ENCODE measurements around the gene LUM. TPM values are rescaled to one million over a fixed set of nuclear protein-coding genes. Genes with fewer than 3 reads are reported as not detected.
A peak's percentile ranks its signal among the peaks of the same experiment; 100 is the strongest.

LUM gene
- total RNA-seq, 1 experiment from 2014 or later: not detected

DNA sequence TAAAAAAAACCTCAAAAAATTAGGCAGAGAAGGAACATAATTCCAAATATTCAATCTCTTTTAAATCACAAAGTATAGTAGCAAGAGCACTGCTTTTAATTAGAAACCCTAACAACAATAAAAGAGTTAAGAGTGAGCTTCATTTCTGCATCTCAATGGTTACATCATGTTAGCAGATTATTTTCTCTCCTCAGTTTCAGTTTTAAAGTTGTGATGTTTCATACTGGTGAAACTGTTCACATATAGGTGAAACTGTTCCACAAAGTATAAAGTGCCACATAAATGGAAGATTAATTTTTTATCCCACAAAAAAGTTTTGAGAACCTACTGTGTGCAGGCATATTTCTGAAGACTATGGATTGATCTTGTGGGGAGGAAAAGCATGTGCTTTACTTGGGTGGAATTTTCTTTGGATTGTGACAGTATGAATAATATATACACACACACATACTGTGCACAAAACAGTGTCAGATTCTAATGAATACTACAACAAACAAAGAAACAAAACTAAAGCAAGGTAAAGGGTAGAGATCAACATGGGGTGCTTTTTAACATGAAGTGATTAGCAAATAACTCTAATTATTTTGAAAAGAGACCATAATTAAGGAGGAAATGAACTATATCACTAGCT, 17.1 kb downstream of the LUM start:
- H4K20me1 ChIP-seq (ENCODE audit: control insufficient read depth, insufficient read depth, insufficient read length): no peaks in the 10 kb centered on the region
- H2BK20ac ChIP-seq (ENCODE audit: low read depth, low read length, poor library complexity, severe bottlenecking): no peak overlapping the region
- no peak overlapping the region for H3K4ac ChIP-seq (ENCODE audit: low read depth, low read length)
- no peak overlapping the region for H4K91ac ChIP-seq (ENCODE audit: insufficient read length, low read depth, low read length)
- H2AFZ ChIP-seq (ENCODE audit: low read length): no peak overlapping the region
- no peak overlapping the region for H2BK12ac ChIP-seq (ENCODE audit: insufficient read length, low read depth, low read length)
- H2BK15ac ChIP-seq (ENCODE audit: low read depth, low read length): no peak overlapping the region
- no peak overlapping the region for H3K23ac ChIP-seq (ENCODE audit: insufficient read length, low read depth, low read length)
- Mint-ChIP-seq H3K27me3 (ENCODE audit: low read depth) (peaks cover 3% of the 10 kb centered on the region; the same call in 1 of the 2 replicates), H3K27ac (no peak overlapping the region), H3K4me3 (no peak overlapping the region), H3K36me3 (ENCODE audit: insufficient read depth in 1 of 3, low read depth in 3 of 3) (peaks cover 8 to 20% (median 19%) of the 10 kb centered on the region in 3 experiments), H3K4me1 (no peaks in the 10 kb centered on the region), H3K9me3 (peaks cover 19 to 21% of the 10 kb centered on the region in 2 experiments)
- H3K27me3 ChIP-seq (ENCODE audit: insufficient read depth, low read length): no peaks in the 10 kb centered on the region
- no peak for DNase-seq
- no peaks in the 10 kb centered on the region for H3K79me2 ChIP-seq (ENCODE audit: insufficient read depth, low read length)
- no peak overlapping the region for H3T11ph ChIP-seq (ENCODE audit: low read length)
- no peak overlapping the region for H3K56ac ChIP-seq (ENCODE audit: insufficient read length, low read depth, low read length)
- no peaks in the 10 kb centered on the region for H3K4me1 ChIP-seq (ENCODE audit: insufficient read depth, low read length)
- H3K79me1 ChIP-seq (ENCODE audit: insufficient read depth, low read depth, low read length, poor library complexity, severe bottlenecking): no peaks in the 10 kb centered on the region
- H3K9ac ChIP-seq (ENCODE audit: extremely low read depth, insufficient read length, low read length): no peak overlapping the region
- H3K27ac ChIP-seq (ENCODE audit: insufficient read length, low read depth, low read length): no peak overlapping the region
- peak overlapping the region; percentile 48 for H2BK120ac ChIP-seq (ENCODE audit: low read depth, low read length, poor library complexity, severe bottlenecking)
- no peaks in the 10 kb centered on the region for H3K9me3 ChIP-seq (ENCODE audit: control insufficient read depth, low read depth, low read length)
- H4K5ac ChIP-seq (ENCODE audit: insufficient read length, low read depth, low read length): no peak overlapping the region
- no peak overlapping the region for H2AK5ac ChIP-seq (ENCODE audit: insufficient read length, low read length)
- no peaks in the 10 kb centered on the region for H3K23me2 ChIP-seq (ENCODE audit: insufficient read length, low read depth, low read length, poor library complexity, severe bottlenecking)
- H3K14ac ChIP-seq (ENCODE audit: insufficient read depth, low read length): no peak overlapping the region
- no peak for TF ChIP-seq CTCF (conservative IDR thresholded peaks at IDR 0.05)
- H3K4me2 ChIP-seq (ENCODE audit: insufficient read depth, insufficient read length, low read length): no peak overlapping the region
- no peak overlapping the region for H2BK5ac ChIP-seq (ENCODE audit: insufficient read length, low read length)
- H4K8ac ChIP-seq (replicated peaks; ENCODE audit: insufficient read length, low read depth, low read length): no peak overlapping the region
- no peak overlapping the region for H3K18ac ChIP-seq (ENCODE audit: insufficient read length, low read depth, low read length)

Data from H9 (cell line).